Activated CD8-positive, alpha-beta memory T cell treated with anti-CD3 and anti-CD28 coated beads for 36 hours (primary cell): ENCODE results near the gene PAX4. TPM values are rescaled to one million over a fixed set of nuclear protein-coding genes. Genes with fewer than 3 reads are reported as not detected.

Source experiments
- CTCF ChIA-PET: fragments of 350-600 bp; sonication (Branson Sonifier 250); formaldehyde crosslinking; loops from one replicate; lab custom pipeline; 2021; ENCODE audit warnings: antibody characterized with exemption; lab: Charles Lee
- POLR2A ChIA-PET: fragments of 350-600 bp; sonication (Branson Sonifier 250); formaldehyde crosslinking; loops from one replicate; lab custom pipeline; 2021; ENCODE audit warnings: antibody characterized with exemption; lab: Charles Lee
- total RNA-seq, 2 experiments: library from RNA; stranded (reverse); gene quantifications; one replicate each; pipeline ENCODE4 v1.2.3, GENCODE V29; 2021

PAX4 gene, protein sequence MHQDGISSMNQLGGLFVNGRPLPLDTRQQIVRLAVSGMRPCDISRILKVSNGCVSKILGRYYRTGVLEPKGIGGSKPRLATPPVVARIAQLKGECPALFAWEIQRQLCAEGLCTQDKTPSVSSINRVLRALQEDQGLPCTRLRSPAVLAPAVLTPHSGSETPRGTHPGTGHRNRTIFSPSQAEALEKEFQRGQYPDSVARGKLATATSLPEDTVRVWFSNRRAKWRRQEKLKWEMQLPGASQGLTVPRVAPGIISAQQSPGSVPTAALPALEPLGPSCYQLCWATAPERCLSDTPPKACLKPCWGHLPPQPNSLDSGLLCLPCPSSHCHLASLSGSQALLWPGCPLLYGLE
- not detected for total RNA-seq

DNA sequence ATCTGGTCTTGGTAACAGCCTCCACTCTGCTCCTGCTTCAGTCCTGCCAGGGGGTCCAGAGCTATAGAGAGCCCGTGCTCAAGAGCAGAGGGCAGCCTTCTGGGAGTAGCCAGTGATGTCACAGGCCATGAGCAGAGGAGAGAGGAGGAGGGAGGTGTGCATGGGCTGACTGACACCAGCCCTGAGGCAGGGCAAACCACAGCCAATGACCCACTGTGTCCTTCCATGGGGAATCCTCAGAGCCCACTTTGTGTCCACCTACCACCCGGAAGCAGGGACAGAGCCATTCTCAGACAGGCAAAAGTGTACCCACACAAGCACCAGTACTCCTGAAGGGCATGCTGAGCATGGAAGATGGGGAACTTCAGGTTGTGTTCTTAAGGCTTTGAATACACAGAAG lies at the start of gene PAX4:
Gene PAX4, minus strand, starts transcription at position 101 of the 400 bp plus-strand sequence. CDS start 2,214 bp downstream, outside the sequence.
- ChIA-PET CTCF (no interaction called here), POLR2A (no interaction called here)

DNA sequence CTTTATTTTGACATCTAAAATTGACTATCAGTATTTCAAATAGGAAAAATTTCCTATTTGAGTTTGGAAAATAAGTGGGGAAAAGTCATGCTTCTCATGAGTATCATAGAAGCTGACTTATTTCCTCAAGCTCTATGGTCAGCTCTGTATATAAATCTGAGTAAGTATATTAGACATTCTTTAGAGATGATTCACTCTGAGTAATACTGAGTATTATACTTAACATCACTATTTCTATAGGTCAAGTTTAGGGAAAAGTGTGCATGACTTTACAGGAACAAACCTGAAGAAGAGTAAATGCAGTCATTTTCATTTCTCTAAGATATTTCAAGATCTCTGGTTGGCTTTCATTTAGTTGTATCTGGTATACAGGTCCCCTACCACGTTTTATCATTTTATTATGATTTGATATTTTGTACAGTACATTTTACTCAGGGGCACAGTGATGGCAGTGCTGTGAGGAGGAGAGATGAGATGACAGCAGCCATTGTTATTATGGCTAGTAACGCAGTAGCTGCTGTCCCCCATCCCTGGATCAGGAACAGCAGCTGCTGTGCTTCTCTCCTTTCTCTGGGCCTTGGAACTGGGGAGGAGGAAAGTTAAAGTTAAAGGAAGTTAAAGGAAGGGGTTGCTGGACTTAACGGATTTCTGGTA lies 49.2 kb upstream of the PAX4 start:
- ChIA-PET CTCF (interaction anchor here (1.7 kb wide), 1 partner anchor 13 kb away, joined by 4 read pairs; no protein-coding TSS in a partner anchor), POLR2A (no interaction called here)

DNA sequence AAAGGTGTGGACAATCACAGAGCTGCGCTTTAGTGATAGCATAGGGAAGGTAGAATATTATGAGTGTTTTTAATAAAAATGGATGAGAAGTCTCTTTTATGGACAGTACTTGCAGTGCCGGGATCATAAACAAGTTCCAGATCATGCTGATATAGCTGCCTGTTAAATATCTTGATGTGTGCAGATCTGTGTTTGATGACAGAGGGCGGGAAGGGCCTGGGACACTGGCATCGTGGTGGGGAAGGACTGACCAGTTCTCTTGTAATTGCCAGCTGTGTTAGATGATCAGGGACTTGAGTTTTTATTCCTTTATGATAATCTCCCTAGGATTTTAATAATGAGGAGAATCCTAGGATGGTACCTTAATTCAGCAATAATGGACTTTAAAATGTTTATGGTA lies 48.7 kb upstream of the PAX4 start:
- ChIA-PET POLR2A (no interaction called here), CTCF (interaction anchor here (1.7 kb wide), 1 partner anchor 13 kb away, joined by 4 read pairs; no protein-coding TSS in a partner anchor)

DNA sequence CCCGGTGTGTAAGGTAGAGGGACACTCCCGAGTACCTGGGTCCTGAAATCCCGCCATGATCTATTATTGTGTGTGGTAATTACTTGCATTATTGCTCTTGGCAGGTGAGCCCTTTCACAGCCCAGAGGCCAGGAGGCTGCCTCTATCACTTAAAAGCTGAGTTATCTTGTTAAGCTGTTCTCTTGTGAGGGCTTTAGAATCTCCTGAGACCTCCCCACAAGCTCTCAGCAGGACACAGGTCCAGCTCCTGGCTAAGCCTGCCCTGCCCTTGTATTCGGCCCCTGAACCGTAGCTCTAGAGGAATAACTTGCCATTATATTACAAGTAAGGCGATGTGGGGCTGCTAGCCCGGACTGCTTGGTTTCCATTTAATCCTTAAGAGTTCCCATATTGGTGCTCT lies 48.0 kb upstream of the PAX4 start:
- CTCF ChIA-PET: interaction anchor here (1.7 kb wide), 1 partner anchor 12 kb away, joined by 4 read pairs; no protein-coding TSS in a partner anchor
- POLR2A ChIA-PET: no interaction called here

DNA sequence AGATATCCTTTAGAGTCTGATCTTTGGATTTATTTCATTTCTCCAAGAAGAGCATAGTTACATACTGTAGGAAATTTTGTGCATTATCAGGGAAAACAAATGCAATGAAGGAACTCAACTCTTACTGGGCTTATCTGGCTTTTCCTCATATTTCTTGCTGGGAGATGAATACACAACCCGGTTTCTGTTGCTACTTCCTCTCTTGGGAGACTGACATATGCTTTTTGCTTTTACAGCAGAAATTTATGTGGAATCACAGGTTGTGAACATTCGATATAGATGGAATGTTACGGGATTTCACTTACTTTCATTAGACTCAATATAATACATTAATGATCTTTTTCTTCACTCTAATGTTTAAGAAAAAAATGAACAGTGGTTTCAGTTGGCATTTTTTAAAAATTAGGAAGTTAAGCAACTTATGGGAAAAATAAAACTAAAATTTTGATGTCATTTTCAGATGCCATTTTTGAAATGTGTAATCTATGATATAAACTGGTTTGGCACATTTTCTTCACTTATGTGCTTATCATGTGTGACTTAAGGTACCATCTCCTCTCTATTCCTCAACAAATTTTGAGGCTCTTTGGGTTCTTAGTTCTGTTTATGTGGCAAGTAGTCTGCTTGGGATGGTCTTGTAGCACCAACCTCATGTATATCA lies 41.2 kb upstream of the PAX4 start:
- POLR2A ChIA-PET: no interaction called here

DNA sequence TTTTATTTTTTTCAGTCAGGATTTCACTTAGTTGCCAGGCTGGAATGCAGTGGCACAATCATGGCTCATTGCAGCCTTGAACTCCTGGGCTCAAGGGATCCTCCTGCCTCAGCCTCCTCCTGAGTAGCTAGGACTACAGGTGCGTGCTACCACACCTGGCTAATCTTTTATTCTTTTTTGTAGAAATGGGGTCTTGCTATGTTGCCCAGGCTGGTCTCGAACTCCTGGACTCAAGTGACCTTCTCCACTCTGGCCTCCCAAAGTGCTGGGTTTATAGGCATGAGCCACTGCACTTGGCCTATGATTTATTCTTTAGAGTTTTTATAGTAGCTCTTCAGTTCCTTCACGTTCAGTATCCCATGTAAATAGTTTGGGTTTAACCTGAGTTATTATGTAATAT lies 39.6 kb upstream of the PAX4 start:
- POLR2A ChIA-PET: no interaction called here
- CTCF ChIA-PET: no interaction called here

More for the DNA sequence above, 41.2 kb upstream of the PAX4 start:
- CTCF ChIA-PET: no interaction called here

DNA sequence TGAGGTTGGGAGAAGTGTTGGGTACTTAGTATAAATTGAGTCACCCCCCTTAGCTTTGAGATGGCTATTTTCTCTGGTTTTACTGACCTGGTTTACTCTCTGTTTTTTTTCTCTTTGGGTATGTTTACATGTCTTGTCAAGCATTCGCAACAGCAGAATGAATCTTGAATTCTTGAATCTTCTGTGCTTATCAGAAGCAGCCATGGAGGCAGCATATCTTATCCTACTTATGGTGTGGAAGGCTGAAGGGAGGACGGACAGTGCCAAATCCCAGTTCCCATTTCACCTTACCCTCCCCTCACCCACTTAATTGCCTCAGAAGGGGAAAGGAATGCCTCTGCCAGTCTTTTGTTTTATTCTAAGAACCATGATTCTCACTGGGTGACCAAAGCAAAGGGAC lies 37.8 kb upstream of the PAX4 start:
- ChIA-PET CTCF (interaction anchor here (0.7 kb wide), 1 partner anchor 90 kb away, joined by 3 read pairs; no protein-coding TSS in a partner anchor), POLR2A (interaction anchor here (0.7 kb wide), 1 partner anchor 102 kb away, joined by 6 read pairs; no protein-coding TSS in a partner anchor)

DNA sequence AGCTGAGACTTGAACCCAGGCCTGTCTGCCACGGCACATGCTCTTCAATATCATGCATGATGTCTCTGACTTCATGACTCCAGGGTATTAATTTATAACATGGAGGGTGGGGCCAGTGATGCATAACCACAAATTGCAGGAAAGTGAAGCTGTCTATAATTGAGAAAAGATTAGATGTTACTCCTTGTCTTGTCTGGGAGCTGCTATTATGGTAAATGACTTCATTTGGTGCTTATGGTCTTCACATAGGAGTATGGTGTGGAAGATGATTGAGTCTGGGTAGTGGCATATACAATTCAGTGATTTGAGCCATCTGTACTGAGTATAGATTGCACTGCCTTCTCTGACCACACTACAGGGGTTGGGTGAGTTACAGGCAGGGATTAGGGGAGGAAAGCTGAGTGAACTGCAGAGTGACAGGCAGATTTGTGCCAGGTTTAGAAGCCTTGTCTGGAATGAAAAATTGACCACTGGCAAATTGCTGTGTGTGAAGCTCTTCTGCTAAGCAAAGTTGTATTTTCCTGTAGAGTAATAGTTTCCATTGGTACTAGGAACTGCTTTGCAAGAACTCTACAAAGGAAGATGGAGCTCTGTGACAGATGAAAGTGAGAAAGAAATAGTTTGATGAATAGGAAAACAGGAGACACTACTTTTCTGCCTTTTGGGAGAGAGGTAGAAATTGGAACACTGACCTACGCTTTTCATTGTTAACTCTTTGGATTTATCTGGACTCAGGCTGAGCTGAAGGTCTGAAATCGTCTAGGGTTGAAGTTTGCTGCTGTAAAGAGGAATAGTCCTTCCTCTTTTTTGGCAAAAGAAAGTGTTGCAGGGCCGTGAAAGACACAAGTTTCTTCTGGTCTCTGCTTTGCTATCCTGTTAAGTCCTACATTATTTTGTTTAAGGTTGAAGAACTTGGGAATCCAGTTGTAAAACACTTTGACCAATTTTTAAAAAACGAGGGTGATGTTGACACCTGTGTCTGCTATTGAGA lies 36.8 kb upstream of the PAX4 start:
- ChIA-PET POLR2A (no interaction called here), CTCF (interaction anchor here (1.1 to 1.4 kb wide), 2 partner anchors 10 to 12 kb away, joined by 3 to 4 read pairs; no protein-coding TSS in a partner anchor)

DNA sequence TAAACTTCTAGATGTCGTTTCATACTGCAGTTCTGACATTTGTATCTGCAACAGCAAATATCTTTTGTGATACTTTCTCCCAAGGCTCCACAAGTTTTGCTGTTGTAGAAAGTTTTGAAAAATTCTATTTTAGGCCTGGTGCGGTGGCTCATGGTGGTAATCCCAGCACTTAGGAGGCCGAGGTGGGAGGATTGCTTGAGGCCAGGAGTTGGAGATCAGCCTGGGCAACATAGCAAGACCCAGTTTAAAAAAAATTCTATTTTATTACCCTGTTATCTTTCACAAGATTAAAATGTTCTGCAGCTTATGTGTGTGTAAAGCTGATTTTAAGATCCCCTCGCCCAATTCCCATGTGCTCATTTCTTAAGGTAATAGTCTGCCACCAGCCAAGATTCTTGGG lies 35.5 kb upstream of the PAX4 start:
- ChIA-PET POLR2A (no interaction called here), CTCF (interaction anchor here (1.4 kb wide), 1 partner anchor 13 kb away, joined by 4 read pairs; no protein-coding TSS in a partner anchor)

DNA sequence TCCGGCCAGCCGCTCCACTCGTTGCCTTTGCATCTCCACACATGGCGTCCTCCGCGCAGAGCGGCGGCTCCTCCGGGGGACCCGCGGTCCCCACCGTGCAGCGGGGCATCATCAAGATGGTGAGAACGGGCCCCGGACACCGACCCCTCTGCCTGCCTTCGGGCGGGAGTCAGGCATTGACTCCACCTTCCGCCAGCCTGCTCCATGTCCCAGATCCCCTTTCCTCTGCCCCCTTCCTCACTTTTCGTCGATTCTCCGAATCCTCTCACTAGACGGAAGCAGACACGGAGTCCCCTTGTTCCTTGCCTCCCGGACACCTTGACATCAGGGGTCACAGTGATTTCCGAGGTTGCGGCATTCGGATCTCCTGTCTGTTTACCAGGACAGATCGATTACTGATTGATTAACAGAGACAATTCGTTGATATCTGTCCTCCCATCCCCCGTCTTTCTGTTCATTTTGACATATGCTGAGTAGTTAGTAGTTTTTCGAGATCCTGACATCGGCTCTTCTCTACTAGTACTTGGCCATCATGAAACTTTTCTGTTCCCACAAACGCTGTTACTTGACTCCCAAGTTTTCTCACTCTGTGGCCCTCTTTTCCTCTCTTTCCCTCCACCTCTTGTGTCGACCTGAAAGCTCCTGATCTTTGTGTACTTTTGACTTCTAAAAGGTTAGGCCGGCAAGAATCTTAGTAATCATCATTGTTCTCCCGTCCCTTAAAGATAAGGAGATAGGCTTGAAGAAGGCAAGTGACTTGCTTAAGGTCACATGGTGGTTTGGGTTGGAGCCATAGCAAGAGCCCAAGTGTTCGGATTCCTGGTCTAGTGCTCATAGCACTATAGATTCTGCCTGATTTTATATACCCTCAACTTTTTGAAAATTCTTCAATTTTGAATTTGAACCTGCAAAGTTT lies 34.6 kb upstream of the PAX4 start:
- CTCF ChIA-PET: no interaction called here

DNA sequence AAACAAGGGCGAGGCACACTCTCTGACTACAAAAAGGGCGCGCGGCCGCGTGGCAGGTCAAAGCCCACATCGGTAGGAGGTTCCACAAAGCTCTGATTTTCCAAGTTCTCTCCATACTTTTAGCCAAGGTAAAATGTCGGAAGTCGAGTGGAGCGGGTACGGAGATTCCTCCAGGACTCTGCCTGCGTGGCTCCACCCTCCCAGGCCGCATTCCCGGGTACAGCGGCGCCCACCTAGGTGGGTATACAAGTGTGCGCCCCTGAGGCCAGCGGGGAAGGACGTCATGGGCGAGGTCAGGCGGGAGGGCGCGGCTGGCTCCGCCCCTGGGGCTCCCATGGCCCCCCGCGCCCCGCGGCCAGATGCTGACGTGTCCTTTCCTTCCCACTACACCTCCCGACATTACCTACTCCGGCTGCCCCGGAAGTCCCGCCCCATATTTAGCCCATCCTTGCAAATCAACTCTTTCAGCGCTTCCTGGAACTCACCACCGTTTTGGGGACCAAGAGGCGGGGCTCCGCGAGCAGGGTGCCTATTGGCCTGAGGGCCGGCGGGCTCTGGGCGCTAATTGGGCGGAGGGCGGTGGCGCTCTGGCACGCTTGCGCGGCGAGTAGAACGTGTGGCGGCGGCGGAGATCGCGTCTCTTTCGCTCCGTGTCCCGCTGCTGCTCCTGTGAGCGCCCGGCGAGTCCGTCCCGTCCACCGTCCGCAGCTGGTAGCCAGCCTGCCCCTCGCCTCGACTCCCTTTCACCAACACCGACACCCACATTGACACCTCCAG lies 33.8 kb upstream of the PAX4 start, which contains the start of gene SND1:
Gene SND1, plus strand, starts transcription at position 639 of the 777 bp plus-strand sequence. CDS start 180 bp downstream, outside the sequence.
- CTCF ChIA-PET: no interaction called here
- POLR2A ChIA-PET: interaction anchor here (0.5 to 0.6 kb wide), 2 partner anchors 57 to 134 kb away, joined by 3 to 7 read pairs; no protein-coding TSS in a partner anchor

More for the DNA sequence above, 34.6 kb upstream of the PAX4 start:
- POLR2A ChIA-PET: interaction anchor here (0.6 kb wide), 1 partner anchor 56 kb away, joined by 7 read pairs; no protein-coding TSS in a partner anchor

DNA sequence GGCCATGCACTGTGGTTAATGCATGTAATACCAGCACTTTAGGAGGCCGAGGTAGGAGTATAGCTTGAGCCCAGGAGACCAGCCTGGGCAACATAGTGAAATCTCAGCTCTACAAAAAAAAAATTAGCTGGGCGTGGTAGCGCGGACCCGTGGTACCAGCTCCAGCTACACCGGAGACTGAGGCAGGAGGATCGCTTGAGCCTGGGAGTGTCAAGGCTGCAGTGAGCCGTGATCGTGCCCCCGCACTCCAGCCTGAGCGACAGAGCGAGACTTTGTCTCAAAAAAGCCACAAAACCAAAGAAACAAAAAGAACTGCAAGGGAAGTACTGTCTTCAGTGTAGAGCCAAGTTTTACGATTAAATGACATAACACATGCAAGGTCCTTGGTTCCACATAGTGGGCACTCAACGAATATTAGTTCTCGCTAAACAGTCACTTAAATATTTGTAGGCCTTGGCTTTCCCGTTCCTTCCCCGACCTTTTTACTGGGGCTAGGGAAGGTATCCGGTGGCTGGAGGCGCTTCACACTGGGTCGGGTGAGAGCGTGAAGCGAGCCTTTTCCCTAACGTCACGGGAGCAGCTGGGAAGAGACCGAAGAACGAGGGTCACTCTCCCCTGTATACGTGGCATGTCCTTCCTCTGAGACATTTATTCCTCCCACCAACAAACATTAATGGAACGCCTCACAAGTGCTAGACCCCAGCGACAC lies 33.1 kb upstream of the PAX4 start:
- CTCF ChIA-PET: no interaction called here
- POLR2A ChIA-PET: interaction anchor here (0.5 kb wide), 1 partner anchor 133 kb away, joined by 3 read pairs; no protein-coding TSS in a partner anchor

DNA sequence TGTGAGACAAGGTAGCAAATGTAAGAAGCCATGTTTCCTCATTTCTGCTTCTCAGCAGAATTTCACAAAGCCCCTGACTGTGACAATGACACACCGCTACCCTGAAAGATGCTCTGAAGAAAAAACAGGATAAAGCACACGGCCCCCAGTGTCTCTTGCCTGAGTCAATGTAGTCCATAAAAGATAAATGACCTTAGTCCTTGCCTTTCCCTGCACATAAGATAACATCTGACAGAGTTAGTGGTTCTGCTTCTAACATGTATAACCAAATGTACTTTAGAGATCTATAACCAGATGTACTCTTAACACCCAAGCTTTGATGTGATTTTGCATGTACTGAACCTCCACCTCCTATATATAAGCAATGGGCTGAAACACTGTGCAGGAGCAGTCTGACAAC lies 31.0 kb upstream of the PAX4 start:
- CTCF ChIA-PET: interaction anchor here (1.0 kb wide), 1 partner anchor 26 kb away, joined by 4 read pairs; no protein-coding TSS in a partner anchor

DNA sequence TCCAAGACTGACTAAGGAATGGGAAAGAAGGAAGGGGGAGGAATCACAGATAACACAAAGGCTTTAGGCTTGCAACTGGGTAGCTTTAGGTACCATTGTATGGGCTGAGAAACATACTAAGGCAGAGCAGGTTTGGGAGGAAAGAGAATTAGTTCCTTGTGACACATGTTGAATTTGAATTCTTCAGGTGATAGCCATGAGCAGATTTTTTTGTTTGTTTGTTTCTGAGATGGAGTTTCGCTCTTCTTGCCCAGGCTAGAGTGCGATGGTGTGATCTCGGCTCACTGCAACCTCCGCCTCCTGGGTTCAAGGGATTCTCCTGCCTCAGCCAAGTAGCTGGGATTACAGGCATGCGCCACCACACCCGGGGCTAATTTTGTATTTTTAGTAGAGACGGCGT lies 29.7 kb upstream of the PAX4 start:
- ChIA-PET CTCF (no interaction called here), POLR2A (no interaction called here)

More for the DNA sequence above, 31.0 kb upstream of the PAX4 start:
- POLR2A ChIA-PET: no interaction called here

DNA sequence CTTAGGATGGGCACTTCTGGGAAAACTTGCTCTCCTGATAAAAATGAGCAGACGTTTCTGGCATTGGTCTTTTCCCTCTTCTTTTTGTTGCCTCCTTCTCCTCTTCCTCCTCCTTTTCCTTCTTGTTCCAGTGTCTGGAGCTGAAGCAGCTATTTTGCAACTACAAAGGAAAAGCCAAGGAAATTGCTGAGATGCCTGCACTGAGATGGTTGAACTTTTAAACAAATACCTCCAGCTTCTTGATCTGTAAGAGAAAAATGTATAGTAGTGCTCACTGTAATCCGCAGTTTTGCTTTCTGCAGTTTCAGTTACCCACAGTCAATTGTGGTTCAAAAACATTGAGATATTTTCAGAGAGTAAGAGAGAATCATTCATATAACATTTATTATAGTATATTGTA lies 26.5 kb upstream of the PAX4 start:
- CTCF ChIA-PET: no interaction called here
- POLR2A ChIA-PET: no interaction called here

DNA sequence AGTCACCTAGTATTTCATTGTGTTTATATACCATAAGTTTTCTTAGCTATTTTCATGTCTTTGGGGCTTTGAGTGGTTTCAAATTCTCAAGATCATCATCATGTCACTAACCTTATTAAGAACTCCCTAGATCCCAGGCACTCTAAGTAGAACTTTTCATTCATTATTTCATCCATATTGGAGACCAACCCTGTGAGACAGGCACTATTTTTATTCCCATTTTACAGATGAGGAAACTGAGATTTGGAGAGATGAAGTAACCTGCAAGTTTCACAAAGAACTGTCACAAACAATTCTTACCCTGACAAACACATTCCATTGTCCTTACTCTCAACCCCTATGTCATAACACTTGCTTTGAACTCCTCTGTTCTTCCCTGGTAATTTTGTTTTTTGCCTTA lies 20.3 kb upstream of the PAX4 start:
- CTCF ChIA-PET: no interaction called here
- POLR2A ChIA-PET: no interaction called here
